ENCODE measurements around the gene ZC2HC1C.
A peak's percentile ranks its signal among the peaks of the same experiment; 100 is the strongest.
"Not testable (repeated sequence)": the region's sequence is repeated elsewhere in the genome, so short reads cannot be mapped to it uniquely, and the experiment has no call there.

ZC2HC1C gene

GRCh38 chr14:75059642-75060041 is 9.8 kb upstream of the ZC2HC1C start:
- no peak for DNase-seq

- DNase-seq: no peak
Measured at GRCh38 chr14:75060420-75060819, 9.0 kb upstream of the ZC2HC1C start.

GRCh38 chr14:75063013-75063412 is 6.4 kb upstream of the ZC2HC1C start:
- no peak for DNase-seq

- DNase-seq: peak; percentile 71
Measured at GRCh38 chr14:75063491-75064204, 5.8 kb upstream of the ZC2HC1C start, which contains the start of gene ACYP1. Gene ACYP1 (minus strand): TSS chr14:75064024. CDS start chr14:75063553, 471 bp downstream.

GRCh38 chr14:75064205-75064567 is 5.3 kb upstream of the ZC2HC1C start:
- DNase-seq: no peak

GRCh38 chr14:75066691-75067090 is 2.8 kb upstream of the ZC2HC1C start:
- no peak for DNase-seq

GRCh38 chr14:75067212-75067611 is 2.2 kb upstream of the ZC2HC1C start:
- no peak for DNase-seq

- DNase-seq: not testable (repeated sequence)
Measured at GRCh38 chr14:75067765-75068164, 1.7 kb upstream of the ZC2HC1C start.

- no peak for DNase-seq
Measured at GRCh38 chr14:75068294-75069120, 934 bp upstream of the ZC2HC1C start.

GRCh38 chr14:75069811-75070145 is 337 bp downstream of the ZC2HC1C start:
- DNase-seq: no peak

- DNase-seq: no peak
Measured at GRCh38 chr14:75070383-75070782, 942 bp downstream of the ZC2HC1C start.

- DNase-seq: no peak
Measured at GRCh38 chr14:75077794-75078193, 8.4 kb downstream of the ZC2HC1C start.

- DNase-seq: no peak
Measured at GRCh38 chr14:75079521-75079920, 10.1 kb downstream of the ZC2HC1C start.

GRCh38 chr14:75081660-75082229 is 12.3 kb downstream of the ZC2HC1C start:
- no peak for DNase-seq

- DNase-seq: no peak
Measured at GRCh38 chr14:75083271-75083670, 13.8 kb downstream of the ZC2HC1C start.

GRCh38 chr14:75084513-75084912 is 15.1 kb downstream of the ZC2HC1C start:
- no peak for DNase-seq

GRCh38 chr14:75088153-75088552 is 18.7 kb downstream of the ZC2HC1C start:
- DNase-seq: no peak

- no peak for DNase-seq
Measured at GRCh38 chr14:75088566-75089373, 19.3 kb downstream of the ZC2HC1C start.

- no peak for DNase-seq
Measured at GRCh38 chr14:75090353-75090752, 20.9 kb downstream of the ZC2HC1C start.

GRCh38 chr14:75091251-75091650 is 21.8 kb downstream of the ZC2HC1C start:
- no peak for DNase-seq

GRCh38 chr14:75092698-75093097 is 23.3 kb downstream of the ZC2HC1C start:
- DNase-seq: no peak

GRCh38 chr14:75094896-75095295 is 25.5 kb downstream of the ZC2HC1C start:
- no peak for DNase-seq

- no peak for DNase-seq
Measured at GRCh38 chr14:75095690-75096089, 26.2 kb downstream of the ZC2HC1C start.

Data from DMS153 (cell line).